Ishikawa (cell line): ENCODE results near the gene PLEKHH1.

ENCODE experiments used
- EGR1 ChIP-seq: IDR thresholded peaks from 2 replicates; pipeline ENCODE4 v1.6.1; 2012
- TCF12 ChIP-seq: IDR thresholded peaks from 2 replicates; pipeline ENCODE4 v1.6.1; 2012; ENCODE audit warnings: low read depth

DNA sequence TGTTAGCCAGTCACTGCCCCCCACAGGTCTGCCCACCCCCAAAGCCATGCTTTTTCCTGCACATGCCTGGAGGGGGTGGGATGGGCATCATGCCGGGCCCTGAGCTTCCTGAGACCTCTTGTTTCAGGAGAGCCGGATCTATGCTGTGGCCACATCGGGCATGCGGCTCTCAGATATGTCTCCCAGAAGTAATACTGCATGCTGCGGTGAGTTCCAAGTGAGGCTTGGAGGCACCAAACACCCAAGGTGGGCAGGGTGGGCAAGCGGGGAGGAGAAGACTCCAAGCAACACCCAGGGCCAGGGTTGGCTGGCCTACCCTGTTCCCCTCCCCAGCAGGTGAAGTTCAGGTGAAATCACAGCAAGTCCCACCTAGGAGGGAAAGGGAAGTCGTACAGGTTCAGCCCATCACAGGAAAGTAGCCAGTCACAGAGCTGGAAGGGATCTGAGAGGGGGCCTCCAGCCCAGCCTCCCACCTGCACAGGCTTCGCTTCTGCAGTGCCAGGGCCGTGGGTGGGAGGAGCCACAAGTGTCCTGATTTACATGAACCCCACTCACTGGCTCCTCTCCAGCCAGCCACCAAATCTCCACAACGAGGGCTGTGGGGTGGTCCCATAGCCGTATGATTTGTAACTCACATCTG lies 36.0 kb downstream of the PLEKHH1 start:
- TF ChIP-seq EGR1 (no peak), TCF12 (no peak)
